ENCODE measurements around the gene HSPD1. TPM values are rescaled to one million over a fixed set of nuclear protein-coding genes. Genes with fewer than 3 reads are reported as not detected.

Gene HSPD1
- total RNA-seq, 4 donors from 2014 or later: 82.0 to 104 (median 88.2) TPM

- Histone ChIP-seq H3K27me3 (no peaks in the 10 kb centered on the region), H3K27ac (peak overlapping the region; percentile 27 to 98 (median 96)), H3K9me3 (no peaks in the 10 kb centered on the region), H3K4me3 (peak overlapping the region in 1 of 4 donors; percentile 81), H3K36me3 (peaks cover 0 to 31% of the 10 kb centered on the region in 2 donors), H3K4me1 (peaks cover 27 to 38% of the 10 kb centered on the region in 2 donors)
- intact Hi-C loops (cut with DNase I; ENCODE audit: low total_unique reads) (no loop called here), in situ Hi-C loops (cut with MboI; ENCODE audit: low sequenced_read_pairs in 4 of 4) (loop anchor here in 1 of 4 donors (10.0 kb wide), 1 partner anchor 47 kb away; the partner anchor contains the start of gene COQ10B)
- TF ChIP-seq POLR2A (IDR thresholded peaks at IDR 0.05) (no peak), CTCF (IDR thresholded peaks at IDR 0.05 in 4 of 5, conservative IDR thresholded peaks at IDR 0.05 in 1 of 5) (no peak)
- ATAC-seq: no peak
- no peak for DNase-seq
These were observed 2.6 kb upstream of the HSPD1 start for GRCh38 chr2:197502201-197502600.

GRCh38 chr2:197500503-197501131, 977 bp upstream of the HSPD1 start:
- Histone ChIP-seq H3K4me3 (peak overlapping the region; percentile 81 to 89 (median 84)), H3K27ac (peak overlapping the region; percentile 96 to 98 (median 97)), H3K36me3 (peaks cover 0 to 47% of the 10 kb centered on the region in 2 donors), H3K27me3 (no peaks in the 10 kb centered on the region), H3K9me3 (no peaks in the 10 kb centered on the region), H3K4me1 (peaks cover 38 to 42% of the 10 kb centered on the region in 2 donors)
- intact Hi-C loops (cut with DNase I; ENCODE audit: low total_unique reads) (loop anchor here (1.0 kb wide), 3 partner anchors 15 to 205 kb away; partner anchors contain the start of genes COQ10B and MARS2), in situ Hi-C loops (cut with MboI; ENCODE audit: low sequenced_read_pairs in 4 of 4) (loop anchor here in 1 of 4 donors (10.0 kb wide), 1 partner anchor 46 kb away; the partner anchor contains the start of gene COQ10B)
- DNase-seq (peak in 1 of 2 donors; percentile 17), ATAC-seq (peak; percentile 13 to 26)
- TF ChIP-seq POLR2A (IDR thresholded peaks at IDR 0.05): no peak

GRCh38 chr2:197498937-197499593, 575 bp downstream of the HSPD1 start:
- Histone ChIP-seq H3K36me3 (peaks cover 3 to 49% of the 10 kb centered on the region in 2 donors), H3K4me3 (peak overlapping the region; percentile 81 to 89 (median 84)), H3K27me3 (no peaks in the 10 kb centered on the region), H3K9me3 (no peaks in the 10 kb centered on the region), H3K4me1 (peaks cover 38 to 45% of the 10 kb centered on the region in 2 donors), H3K27ac (peak overlapping the region; percentile 96 to 98 (median 97))
- TF ChIP-seq CTCF (IDR thresholded peaks at IDR 0.05 in 4 of 5, conservative IDR thresholded peaks at IDR 0.05 in 1 of 5): no peak
- TF ChIP-seq POLR2A (IDR thresholded peaks at IDR 0.05): peak in 1 of 2 donors; percentile 41
- peak; percentile 44 to 65 for DNase-seq
- intact Hi-C loops (cut with DNase I; ENCODE audit: low total_unique reads) (loop anchor here (1.0 kb wide), 1 partner anchor 64 kb away; the partner anchor contains the start of gene SF3B1), in situ Hi-C loops (cut with MboI; ENCODE audit: low sequenced_read_pairs in 4 of 4) (no loop called here)
- peak; percentile 26 to 28 for ATAC-seq

GRCh38 chr2:197498235-197498936, 1.3 kb downstream of the HSPD1 start:
- H3K27me3 ChIP-seq: no peaks in the 10 kb centered on the region
- H3K4me1 ChIP-seq: peaks cover 38 to 45% of the 10 kb centered on the region in 2 donors
- DNase-seq (no peak), ATAC-seq (no peak)
- intact Hi-C loops (cut with DNase I; ENCODE audit: low total_unique reads) (no loop called here), in situ Hi-C loops (cut with MboI; ENCODE audit: low sequenced_read_pairs in 4 of 4) (no loop called here)
- H3K9me3 ChIP-seq: no peaks in the 10 kb centered on the region
- TF ChIP-seq POLR2A (IDR thresholded peaks at IDR 0.05) (no peak), CTCF (IDR thresholded peaks at IDR 0.05 in 4 of 5, conservative IDR thresholded peaks at IDR 0.05 in 1 of 5) (no peak)
- peak overlapping the region; percentile 81 to 89 (median 84) for H3K4me3 ChIP-seq
- peak overlapping the region; percentile 96 to 98 (median 97) for H3K27ac ChIP-seq
- H3K36me3 ChIP-seq: peaks cover 4 to 50% of the 10 kb centered on the region in 2 donors
